GM10248 (cell line): Measurements from ENCODE around the gene ACAA1.

Experiments used
- CTCF ChIA-PET: fragments of 300-600 bp; sonication (Branson Sonifier 250); formaldehyde crosslinking; extraction: SDS; loops from one replicate; lab custom pipeline; 2021; ENCODE audit warnings: antibody characterized with exemption; lab: Yijun Ruan, JAX
- POLR2A ChIA-PET: fragments of 350-650 bp; sonication (Branson Sonifier 250); formaldehyde crosslinking; extraction: SDS; loops from one replicate; lab custom pipeline; 2020; ENCODE audit warnings: antibody characterized with exemption; lab: Yijun Ruan, JAX
- DNase-seq: peaks from one replicate; pipeline ENCODE4 v3.0.0; 2012; ENCODE audit errors: extremely low spot score
- CTCF ChIP-seq: IDR thresholded peaks from 2 replicates; pipeline ENCODE4 v1.5.1; 2012; ENCODE audit warnings: mild to moderate bottlenecking, low read depth; ENCODE audit errors: extremely low read depth, missing control alignments, control extremely low read depth

ACAA1 gene

GRCh38 chr3:38109580-38110313 is 27.2 kb downstream of the ACAA1 start:
- CTCF ChIA-PET: interaction anchor here (1.2 to 1.9 kb wide), 4 partner anchors 8 to 236 kb away, joined by 3 to 8 read pairs (median 5); partner anchors contain the start of gene XYLB
- no peak for DNase-seq
- POLR2A ChIA-PET: interaction anchor here (0.8 kb wide), 1 partner anchor 27 kb away, joined by 3 read pairs; the partner anchor contains the start of gene ACAA1
- TF ChIP-seq CTCF: no peak

GRCh38 chr3:38108649-38109579 is 28.0 kb downstream of the ACAA1 start:
- DNase-seq: no peak
- no peak for TF ChIP-seq CTCF
- POLR2A ChIA-PET: interaction anchor here (0.8 kb wide), 1 partner anchor 28 kb away, joined by 3 read pairs; the partner anchor contains the start of gene ACAA1
- CTCF ChIA-PET: interaction anchor here (1.0 to 1.9 kb wide), 5 partner anchors 9 to 134 kb away, joined by 3 to 8 read pairs (median 4); no protein-coding TSS in a partner anchor

GRCh38 chr3:38107911-38108648 is 28.8 kb downstream of the ACAA1 start:
- ChIA-PET CTCF (interaction anchor here (0.7 to 1.4 kb wide), 8 partner anchors 9 to 133 kb away, joined by 3 to 8 read pairs (median 3); no protein-coding TSS in a partner anchor), POLR2A (no interaction called here)
- no peak for TF ChIP-seq CTCF
- DNase-seq: no peak

GRCh38 chr3:38105525-38105924 is 31.4 kb downstream of the ACAA1 start:
- TF ChIP-seq CTCF: no peak
- POLR2A ChIA-PET: no interaction called here
- DNase-seq: no peak
- CTCF ChIA-PET: interaction anchor here (1.5 kb wide), 1 partner anchor 10 kb away, joined by 3 read pairs; no protein-coding TSS in a partner anchor

GRCh38 chr3:38102444-38102814 is 34.5 kb downstream of the ACAA1 start:
- ChIA-PET POLR2A (no interaction called here), CTCF (interaction anchor here (1.4 to 2.4 kb wide), 3 partner anchors 16 to 378 kb away, joined by 3 to 13 read pairs (median 4); partner anchors contain the start of gene XYLB)
- no peak for DNase-seq
- no peak for TF ChIP-seq CTCF
